Peyer's patch (tissue), 4 donors: ENCODE measurements around the gene OR4F6.

Experiments
- POLR2A ChIP-seq, 2 donors: fragments of 450-650 bp; IDR thresholded peaks; one replicate each; pipeline ENCODE4 v1.5.1; 2017; ENCODE audit warnings: antibody characterized with exemption in 2 of 2, mild to moderate bottlenecking in 2 of 2, moderate library complexity in 2 of 2
- TF ChIP-seq, protein P1 (sequence below), 6 experiments: fragments of 450-650 bp in 4 of 6; fragments of 200-600 bp in 2 of 6; sonication (generic) in 1 of 6; IDR thresholded peaks; one replicate each; pipeline ENCODE4 v1.5.1; 2017 to 2019; ENCODE audit warnings: antibody characterized with exemption in 6 of 6, mild to moderate bottlenecking in 3 of 6, moderate library complexity in 1 of 6

DNA sequence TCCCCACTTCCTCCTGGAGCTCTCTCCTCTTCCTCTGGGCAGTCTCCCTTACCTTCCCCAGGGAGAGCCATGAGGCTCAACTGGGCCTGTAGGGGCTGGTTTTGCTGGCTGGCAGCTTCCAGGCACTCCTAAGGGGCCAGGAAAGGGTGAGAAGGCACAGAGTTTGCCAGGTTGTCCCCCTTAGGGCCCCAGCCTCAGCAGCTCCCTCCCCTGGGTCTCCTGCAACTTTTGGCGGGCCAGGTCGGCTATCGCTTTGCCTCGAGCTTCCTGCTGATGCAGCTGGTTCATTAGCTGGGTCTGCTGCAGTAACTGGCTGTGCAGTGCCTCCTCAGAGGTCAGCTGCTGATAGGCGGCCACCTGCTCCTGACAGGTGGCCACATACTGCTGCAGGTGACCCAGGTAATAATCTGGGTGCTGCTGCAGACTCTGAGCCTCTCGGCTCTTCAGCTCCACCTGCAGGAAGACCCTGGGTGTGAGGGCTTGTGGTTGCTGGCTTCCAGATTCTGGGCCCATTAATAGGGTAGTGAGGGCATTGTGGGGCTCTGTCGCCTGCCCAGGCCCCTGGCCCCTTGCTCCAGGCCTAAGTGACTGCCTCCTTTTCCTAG lies 29.7 kb upstream of the OR4F6 start:
- TF ChIP-seq, protein P1, sequence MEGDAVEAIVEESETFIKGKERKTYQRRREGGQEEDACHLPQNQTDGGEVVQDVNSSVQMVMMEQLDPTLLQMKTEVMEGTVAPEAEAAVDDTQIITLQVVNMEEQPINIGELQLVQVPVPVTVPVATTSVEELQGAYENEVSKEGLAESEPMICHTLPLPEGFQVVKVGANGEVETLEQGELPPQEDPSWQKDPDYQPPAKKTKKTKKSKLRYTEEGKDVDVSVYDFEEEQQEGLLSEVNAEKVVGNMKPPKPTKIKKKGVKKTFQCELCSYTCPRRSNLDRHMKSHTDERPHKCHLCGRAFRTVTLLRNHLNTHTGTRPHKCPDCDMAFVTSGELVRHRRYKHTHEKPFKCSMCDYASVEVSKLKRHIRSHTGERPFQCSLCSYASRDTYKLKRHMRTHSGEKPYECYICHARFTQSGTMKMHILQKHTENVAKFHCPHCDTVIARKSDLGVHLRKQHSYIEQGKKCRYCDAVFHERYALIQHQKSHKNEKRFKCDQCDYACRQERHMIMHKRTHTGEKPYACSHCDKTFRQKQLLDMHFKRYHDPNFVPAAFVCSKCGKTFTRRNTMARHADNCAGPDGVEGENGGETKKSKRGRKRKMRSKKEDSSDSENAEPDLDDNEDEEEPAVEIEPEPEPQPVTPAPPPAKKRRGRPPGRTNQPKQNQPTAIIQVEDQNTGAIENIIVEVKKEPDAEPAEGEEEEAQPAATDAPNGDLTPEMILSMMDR (IDR thresholded peaks at IDR 0.05) = peak in 2 of 6 experiments; percentile 25 to 34
- no peak for TF ChIP-seq POLR2A (IDR thresholded peaks at IDR 0.05)
